Stimulated activated CD8-positive, alpha-beta memory T cell treated with anti-CD3 and anti-CD28 coated beads, Interleukin-12 subunit alpha, Interleukin-12 subunit beta, amount 100 ng/mL, for 1 hour (primary cell): Measurements from ENCODE around the gene SGSM2.

Experiments
- DNase-seq: peaks from one replicate; pipeline ENCODE4 v3.0.0-alpha.2; 2020; ENCODE audit warnings: low read depth

The SGSM2 gene

DNA sequence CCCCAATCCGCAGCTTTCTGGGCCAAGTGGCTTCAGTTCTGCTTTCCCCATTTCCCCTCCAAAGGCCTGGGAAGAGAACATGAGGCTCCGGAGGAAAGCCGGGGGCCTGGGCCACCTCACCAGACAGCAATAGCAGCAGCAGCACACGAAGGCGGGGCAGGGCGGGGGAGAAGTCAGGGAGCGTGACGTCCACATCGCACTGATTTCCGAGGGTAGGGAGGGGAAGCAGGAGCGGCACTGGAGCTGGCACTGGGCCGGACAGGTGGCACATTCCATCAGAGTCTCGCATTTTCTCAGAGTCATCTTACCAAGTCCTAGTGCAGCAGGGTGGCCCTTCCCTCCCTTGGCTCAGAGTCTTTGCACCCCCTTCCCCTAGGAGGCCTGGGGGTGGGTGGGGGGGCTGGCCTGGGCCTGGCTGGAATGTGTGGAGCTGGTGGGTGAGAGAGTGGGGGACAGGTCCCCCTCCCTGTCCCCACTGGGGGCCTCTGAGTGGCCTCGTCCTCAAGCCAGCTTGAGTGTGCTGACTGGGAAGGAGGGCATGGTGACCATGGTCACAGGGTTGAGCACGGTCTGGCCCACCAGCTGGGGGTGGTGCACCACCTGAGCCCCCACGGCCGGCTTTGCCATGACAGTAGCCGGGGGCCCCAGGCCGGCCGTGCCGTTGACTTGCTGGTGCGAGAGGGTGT lies 49.2 kb downstream of the SGSM2 start:
- no peak for DNase-seq

DNA sequence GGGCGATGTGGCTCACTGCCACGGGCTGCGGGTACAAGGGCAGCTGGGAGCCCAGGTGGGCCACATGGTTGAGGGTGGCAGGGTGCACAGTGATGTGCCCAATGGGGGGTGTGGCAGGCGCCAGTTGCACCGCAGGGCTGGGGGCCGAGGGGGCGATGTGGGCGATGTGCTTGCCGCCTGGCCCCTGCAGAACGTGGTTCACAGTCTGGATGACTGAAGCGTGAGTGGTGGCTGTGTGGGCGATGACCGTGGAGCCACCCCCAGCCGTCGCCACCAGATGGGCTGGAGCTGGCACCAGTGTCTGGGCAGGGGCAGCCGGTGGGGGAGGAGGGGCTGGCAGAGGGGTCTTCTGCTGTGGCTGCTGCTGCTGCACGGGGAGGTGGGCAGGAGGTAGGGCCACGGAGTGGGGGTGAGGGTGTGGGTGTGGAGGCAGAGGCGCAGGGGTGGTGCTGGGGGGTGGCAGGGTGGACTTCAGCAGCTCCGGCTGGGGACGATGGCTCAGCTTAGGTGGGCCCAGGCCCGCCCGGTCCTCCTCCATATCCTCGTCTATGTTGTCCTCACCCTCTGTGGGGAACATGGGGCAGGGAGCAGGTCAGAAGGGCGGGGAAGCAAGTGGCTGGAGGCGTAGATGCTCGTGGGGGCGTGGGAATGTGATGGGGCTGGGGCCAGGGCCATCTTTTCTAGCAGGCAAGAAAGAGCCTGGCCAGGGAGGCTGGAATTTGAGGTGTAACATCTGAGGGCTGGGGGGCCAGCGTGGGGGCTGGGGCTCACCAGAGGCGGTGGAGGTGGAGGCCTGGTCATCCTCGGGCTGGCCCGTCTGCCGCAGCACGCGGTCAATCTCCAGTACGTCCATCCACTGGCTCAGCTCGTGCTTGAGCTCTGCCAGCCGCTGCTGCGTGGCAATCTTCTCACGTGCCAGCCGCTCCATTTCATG lies 50.1 kb downstream of the SGSM2 start:
- DNase-seq = no peak

DNA sequence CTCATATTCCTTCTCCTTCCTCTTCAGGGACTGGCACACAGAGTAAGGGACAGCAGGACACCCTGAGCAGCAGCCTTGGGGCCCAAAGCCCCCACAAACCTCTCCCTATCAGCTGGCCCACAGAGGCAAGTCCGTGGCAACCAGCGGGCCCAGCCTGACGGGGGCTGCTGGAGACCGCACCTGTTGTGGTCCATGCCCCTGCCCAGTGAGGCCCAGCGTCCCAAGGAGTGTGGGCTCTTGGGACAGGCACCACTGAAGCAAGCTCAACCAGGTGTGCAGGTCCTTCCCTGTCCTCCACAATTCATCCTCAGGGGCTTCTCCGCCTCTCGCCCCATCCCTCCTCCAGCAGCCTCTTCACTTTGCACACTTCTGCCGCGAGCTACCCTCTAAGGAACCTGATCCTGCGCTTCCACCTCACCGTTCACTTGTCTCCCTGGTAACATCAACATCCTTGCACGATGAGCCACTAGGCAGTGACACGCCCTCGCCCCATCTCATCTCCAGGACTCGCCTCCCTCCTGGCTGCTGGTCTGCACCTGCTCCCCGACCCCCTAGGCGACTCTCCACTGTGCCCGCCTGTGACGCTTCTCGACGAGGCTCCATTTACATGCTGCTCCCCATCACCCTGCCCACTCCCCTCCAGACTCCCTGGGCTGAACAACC lies 50.9 kb downstream of the SGSM2 start:
- DNase-seq = no peak

DNA sequence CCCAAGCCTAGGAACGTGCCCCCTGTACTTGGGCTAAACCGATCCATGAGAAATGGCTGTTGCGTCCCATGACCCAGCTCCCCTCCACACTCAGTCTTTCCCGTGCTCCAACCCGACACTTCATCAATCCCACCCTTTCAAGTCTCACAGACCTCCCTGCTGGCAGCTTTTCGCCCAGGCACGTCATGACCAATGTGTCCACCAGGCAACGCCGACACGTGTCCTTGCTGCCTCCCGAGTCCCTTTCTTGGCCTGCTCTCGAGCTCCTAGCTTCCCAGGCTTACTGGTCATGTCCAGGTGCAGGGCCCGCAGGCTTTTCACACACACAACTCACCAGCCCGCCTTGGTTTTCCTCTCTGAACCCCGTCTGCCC lies 51.4 kb downstream of the SGSM2 start:
- DNase-seq = no peak

DNA sequence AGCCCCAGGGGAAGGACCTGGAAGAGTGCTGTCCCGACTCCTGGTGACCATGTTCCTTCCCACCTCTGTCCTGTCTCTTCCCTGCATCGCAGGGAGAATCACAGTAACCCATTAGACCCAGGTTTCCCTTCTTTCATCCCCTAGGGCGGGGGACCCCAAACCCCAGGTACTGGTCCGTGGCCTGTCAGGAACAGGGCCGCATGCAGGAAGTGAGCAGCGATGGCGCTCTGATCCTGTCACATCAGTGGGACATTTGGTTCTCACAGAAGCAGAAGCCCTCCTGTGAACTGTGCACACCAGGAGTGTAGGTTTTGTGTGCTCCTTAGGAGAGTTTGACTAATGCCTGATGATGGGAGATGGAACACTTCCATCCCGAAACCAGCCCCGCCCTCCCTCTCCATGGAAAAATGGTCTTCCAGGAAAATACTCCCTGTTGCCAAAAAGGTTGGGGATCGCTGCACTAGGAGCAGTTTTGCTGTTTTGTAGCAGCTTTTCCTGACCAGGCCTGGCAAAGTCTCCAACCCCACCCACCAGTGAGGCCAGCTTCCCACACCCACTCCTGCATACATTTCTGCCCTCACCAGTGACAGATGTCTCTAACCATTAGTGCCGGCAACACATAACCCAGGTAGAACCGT lies 53.0 kb downstream of the SGSM2 start:
- DNase-seq = no peak

DNA sequence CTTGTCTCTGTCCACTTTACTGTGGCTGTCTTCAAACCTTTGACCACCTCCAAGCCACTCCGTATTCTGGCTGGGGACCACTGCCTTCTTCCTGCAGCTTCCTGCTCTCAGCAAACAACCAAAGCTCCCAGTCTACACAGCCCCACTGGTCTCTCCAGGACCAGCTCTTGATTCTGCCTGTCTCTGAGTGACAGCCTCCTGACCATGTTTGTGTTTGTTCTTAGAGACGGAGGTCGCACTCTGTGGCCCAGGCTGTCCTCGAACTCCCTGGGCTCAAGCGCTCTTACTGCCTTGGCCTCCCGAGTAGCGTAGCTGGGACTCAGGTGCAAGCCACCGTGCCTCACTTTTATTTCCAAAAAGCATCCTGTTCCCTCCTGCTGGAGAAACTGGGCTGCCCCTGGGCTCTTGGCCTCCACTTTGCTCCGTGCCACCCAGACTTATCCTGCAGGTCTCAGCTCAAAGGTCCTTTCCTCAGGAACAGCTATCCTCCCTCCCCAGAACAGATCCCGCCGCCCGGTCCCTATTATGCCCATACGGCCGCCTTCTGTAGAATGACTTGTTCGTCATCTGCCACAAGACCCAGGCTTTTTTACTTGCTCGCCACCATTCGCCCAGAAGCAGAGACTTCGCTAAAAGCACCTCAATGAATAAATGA lies 54.4 kb downstream of the SGSM2 start:
- DNase-seq = no peak

DNA sequence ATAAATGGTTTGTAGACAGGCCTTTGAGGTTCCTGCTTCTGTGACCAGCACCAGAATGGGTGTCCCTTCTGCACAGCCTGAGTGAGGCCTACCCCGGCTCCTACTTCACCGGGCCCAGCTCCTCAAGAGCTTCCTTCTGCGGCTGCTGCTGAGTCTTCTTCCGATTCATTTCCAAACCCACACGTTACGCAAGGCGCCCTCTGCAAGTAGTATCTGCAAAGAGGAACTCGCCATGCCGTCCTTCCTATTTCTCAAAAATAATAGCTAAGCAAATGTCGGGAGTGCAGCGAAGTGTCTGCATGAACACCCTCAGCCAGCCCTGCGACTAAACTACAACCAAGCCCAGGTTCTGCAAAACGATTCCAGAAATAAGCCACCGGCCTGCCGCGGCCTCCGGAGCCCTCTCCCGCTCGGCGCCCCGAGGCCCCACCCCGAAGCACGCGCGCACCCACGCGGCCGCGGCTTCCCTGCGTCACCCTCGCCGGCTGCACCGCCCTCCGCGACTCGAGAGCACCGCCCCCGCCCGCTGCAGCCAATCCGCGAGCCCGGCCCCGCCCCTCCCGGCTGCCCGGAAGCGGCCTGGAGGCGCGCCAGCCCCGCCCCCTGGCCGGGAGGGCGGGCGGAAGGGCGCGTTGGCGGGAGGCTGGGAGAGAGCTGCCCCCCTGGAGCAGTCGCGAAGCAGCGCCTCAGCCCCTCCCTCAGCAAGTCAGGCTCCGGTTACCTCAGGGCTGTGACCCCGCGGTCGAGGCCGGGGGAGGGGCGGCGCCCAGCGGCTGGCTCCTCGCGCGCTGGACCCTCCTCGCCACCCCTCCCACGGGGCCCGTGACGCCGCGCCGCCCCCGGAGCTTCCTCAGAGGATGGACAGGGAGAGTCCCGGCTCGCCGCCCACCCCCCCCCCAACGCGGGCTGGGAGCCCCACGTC lies 55.2 kb downstream of the SGSM2 start:
- peak; percentile 93 for DNase-seq

DNA sequence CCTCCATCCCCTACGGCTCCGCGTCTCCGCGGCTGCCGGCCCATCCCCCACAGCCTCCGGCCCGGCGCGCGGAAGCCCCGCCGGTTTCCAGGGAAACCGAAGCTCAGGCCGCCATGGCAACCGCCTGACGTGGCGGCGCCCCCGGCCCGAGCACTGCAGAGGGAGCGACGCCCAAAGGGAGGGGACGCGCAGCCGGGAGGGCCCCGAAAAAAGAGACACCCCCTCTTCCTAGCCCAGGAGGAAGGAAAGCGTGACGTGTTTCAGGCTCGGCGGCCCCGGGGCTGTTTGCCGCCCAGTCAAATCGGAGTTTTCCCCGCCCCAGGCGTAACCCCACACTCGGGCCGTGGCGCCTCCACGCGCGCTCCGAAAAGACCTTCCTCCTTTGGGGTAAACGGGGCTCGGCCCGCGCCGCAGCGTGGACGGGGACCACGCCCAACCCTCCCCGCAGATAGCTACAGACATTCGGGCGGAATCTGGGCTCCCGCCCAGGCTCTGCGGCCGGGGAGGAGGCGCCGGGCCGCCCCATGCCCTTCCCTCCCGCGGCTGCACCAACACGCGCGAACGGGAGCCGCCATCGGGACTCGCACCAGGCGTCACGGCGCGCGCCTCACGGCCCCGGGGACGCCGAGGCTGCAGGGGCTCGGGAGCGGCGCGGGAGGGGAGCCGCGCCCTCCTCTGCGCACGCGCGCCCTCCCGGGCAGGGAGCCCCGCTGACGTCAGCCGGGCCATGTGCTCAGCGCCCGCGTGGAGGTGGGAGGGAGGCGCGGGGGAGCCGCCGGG lies 56.1 kb downstream of the SGSM2 start:
- DNase-seq = peak; percentile 84

DNA sequence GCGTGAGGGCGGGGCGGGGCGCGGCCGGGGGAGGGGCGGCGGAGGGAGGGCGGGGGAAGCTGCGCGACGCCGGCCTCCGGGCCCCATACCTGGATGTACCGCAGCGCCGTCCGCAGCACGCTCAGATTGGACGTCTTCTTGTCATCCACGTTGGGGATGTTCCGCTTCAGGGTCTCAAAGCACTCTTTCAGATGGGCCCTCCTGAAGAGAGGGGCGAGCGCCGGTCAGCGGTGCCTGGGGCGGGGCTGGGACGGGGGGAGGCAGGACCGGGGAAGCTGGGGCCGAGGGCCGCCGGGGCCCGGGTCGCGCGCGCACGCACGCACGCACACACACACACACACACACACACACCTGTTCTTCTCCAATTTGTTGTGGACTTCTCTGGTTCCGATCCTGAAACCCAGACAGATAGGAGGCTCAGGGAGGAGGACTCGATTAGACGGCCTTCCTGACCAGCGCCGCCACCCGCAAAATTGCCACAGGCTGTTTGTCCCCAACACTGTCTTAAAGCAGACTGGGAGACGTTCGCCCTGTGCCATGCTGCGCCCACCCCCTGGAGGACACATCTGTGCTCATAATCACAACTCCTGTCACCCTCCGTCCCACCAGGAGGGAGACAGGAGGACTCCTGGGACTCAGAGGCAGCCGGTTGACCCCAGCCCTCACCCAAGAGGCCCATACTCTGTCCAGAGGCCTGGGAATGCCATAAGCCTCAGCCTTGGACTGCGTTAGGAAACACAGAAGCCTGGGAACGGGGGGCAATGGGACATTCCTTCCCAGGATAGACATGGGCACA lies 56.9 kb downstream of the SGSM2 start:
- DNase-seq = no peak

DNA sequence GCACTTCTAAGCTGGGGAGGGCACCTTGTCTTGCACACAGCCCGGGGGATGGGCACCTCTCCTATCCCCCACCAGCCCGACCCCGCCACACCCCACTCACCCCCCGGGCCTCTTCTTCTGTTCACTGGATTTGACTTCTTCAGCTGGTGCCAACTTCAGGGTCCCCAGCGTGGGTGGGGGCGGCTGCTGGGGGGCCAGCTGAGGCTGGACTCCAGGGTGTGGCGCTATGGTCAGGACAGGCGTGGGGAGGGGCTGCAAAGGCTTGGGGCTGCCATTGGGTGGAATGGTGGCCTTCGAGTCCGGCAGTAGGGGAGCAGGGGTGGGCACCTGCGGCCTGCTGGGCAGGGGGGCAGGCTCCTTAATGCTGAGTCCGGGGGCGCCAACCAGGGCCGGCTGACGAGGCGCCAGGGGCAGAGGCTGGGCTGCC lies 57.5 kb downstream of the SGSM2 start:
- DNase-seq = no peak

DNA sequence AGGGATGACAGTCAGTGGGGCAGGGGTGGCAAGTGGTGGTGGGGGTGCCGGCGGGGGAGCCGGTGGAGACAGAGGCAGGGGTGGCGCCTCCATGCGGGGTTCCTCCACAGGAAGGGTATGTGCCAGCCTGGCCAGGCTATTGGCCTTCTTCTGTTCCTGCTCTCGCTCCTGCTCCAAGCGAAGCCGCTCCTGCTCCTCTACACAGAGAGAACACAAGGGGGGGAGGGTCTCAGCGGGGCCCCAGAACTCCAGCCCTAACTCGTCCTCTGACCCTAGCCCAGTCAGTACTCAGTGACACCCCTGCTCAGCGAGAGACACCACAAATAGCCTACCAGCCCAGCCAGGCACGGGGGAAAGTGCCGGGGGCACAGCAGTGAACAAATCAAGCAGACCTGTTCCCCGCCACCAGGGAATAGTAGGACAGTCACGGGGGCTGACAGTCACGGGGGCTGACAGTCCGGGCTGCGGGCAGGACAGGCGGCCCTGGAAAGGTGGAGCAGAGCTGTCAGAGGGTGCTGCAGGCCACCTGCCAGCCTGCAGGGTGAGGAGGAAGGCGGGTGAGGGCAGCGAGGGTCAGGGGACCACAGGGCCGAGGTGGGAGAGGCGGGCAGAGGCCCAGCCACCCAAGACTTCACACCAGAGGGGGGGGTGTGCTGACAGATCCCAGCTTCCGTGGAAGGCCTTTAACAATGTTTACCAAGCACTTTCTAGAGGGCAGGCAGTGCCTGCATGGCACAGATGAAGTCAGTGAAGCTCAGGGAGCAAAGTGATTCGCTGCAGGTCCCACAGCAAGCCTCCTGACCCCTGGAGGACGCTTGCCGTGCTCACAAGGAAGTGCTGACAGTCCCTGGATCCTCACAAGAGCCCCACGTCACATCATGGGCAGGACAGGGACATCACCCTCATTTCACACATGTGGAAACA lies 58.2 kb downstream of the SGSM2 start:
- no peak for DNase-seq

DNA sequence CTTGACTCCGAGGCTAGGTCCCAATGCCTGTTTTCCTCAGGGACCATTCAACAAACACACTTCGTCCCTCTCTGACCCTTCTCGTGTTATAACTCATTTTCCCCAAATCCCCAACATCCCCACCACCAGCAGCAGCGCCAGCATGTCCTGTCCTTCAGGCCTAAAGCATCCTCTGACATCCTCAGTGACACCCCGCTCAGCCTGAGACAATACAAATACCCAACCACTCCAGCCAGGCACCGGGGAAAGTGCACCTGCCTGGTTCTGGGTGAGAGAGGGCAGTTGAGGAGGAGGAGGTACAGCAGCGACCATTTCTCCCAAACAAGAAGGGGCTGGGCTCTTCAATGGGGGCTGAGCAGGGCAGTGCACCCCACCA lies 58.9 kb downstream of the SGSM2 start:
- DNase-seq = no peak

DNA sequence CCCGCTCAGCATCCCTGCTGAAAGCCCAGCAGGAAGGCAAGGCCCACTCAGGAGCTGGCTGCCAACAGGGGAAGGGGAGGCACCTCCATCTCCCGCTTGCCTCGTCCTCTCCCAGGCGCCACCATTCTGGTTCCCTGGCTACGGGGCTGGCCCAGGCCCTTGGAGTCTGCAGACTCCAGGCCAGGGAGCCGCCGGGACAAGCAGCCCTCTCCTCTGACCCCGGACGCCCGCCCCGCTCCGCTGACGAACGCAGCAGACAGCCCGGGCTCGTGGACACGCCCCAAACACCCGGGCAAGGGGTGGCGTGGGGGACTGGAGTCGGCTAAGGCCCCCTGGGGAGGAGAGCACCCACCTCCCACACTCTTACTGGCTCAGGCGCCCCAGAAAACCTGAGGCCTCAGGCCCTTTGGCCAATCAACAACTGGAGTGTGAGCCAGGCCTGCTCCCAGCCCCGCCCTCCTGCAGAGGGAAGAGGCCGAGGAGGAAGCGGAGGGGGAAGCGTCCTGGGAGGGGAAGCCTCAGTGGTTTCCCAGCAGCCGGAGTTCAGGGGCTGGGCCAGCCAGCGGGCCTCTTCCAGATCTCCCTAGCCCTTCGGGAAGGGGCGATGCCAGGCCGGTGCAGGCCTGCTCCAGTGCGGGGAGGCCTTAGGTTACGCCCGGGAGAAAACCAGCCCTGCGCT lies 59.4 kb downstream of the SGSM2 start:
- DNase-seq = no peak

DNA sequence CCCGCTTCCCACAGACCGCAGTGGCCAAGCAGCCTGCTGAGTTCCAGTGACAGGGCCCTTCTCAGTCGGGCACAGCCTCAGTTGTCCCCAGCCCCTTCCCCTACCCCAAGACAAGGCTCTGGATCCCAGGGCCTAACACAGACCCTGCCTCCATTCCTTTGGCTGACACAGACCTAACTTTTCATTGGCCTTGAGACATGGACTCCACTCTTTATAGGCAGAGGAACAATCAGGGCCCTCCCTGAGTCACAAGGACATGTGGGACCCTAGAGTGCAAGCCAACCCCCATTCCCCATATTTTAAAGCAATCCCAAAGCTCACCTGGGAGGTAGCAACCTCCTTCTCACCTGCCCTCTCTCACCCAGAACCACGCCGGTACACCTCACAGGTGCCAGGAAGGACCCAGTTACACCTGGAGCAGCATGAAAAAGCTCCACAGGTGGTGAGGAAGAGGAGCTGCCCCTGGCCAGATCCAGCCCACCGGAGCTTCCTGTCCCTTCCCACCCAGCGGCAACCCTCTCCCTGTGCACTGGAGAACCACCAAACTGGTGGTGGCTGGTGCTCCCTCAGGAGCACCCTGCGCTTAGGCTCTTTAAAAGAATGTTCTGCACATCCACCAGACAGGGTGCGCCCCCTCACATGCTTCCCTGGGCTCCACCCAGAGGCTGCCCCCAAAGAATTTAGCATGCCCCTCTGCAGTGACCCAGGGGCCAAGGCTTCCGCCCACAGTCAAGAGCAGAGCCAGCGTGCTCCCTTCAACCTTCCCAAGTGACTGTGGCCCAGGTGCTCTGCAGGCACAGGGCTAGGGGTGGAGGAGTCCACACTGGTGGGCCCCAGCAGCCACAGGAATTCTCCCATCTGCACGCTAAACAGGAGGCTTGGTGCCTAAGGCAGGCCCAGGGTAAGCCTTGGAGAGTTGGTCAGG lies 60.2 kb downstream of the SGSM2 start:
- no peak for DNase-seq

DNA sequence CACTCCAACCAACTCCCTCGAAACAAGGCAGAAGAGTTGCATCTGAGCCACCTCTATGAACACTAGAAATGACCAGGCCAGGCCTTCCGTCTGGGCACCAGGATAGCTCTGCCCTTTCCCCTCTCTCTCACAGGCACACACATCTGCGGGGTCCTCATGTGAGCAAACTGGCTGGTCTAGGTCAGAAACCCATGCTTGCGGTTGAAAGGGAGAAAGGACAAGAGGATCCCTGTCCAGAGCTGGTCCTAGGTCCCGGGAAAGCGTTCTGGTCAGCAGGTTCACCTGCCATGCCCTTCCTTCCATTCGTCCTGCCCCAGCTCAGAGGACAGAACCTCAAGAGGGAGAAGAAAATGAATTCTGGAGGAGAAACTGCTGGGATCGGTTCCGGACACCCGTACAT lies 60.9 kb downstream of the SGSM2 start:
- no peak for DNase-seq
